GM13977 (cell line): Measurements from ENCODE around the gene FANCG.

Source experiments
- DNase-seq: peaks from one replicate; pipeline ENCODE4 v3.0.0; 2012; ENCODE audit warnings: low spot score
- CTCF ChIP-seq: IDR thresholded peaks from 2 replicates; pipeline ENCODE4 v1.5.1; 2012; ENCODE audit warnings: mild to moderate bottlenecking, control low read depth; ENCODE audit not compliant: insufficient read depth; ENCODE audit errors: extremely low read depth, missing control alignments
- in situ Hi-C: fragments of 300-500 bp; cut with MboI; formaldehyde crosslinking; loops from one replicate; pipeline ENCODE4 v1.12.0; 2022; ENCODE audit warnings: low sequenced_read_pairs, low pct_unique_long_range_greater_than_20kb, mixed read lengths, inconsistent platforms; ENCODE audit not compliant: unreplicated experiment

FANCG gene

GRCh38 chr9:35102769-35103659 lies 23.3 kb upstream of the FANCG start, which contains the start of gene STOML2:
TSS of gene STOML2 (minus strand) at chr9:35103131. CDS start at chr9:35103094, 37 bp downstream.
- peak; percentile 96 for DNase-seq
- no peak for TF ChIP-seq CTCF
- in situ Hi-C loops = no loop called here

DNA sequence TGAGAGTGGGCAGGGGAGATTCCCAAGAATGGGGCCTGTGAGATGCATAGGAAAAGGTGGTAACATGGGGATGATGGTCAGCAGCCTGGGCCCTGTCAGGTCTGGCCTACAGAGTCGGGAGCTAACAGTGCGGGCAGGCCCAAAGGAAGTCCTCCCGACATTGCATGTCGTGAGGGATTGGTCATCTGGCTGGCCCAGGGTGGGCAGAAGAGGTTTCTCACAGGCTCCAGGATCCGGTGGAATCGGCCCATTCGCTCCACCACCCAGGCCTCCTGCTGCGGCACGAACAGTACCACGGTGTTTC lies 22.7 kb upstream of the FANCG start:
- no peak for DNase-seq
- no peak for TF ChIP-seq CTCF
- in situ Hi-C loops = no loop called here

DNA sequence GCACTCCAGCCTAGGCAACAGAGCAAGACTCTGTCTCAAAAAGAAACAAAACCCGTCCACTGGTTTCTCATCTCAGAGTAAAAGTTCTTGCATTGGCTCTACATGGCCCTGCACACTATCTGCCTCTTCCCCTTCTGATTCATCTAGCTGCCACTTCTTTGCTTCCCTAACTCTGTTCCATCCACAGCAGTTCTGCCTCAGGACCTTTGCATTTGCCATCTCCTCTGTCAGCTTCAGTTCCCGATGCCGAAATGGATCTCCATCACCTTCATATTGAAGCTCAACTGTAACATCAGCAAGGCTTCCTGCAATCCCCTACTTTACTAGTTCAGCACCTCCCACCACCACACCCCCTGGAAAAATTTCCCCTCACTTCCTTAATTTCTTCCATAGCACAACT lies 17.8 kb upstream of the FANCG start:
- no peak for TF ChIP-seq CTCF
- no peak for DNase-seq
- in situ Hi-C loops = no loop called here

- TF ChIP-seq CTCF = peak; percentile 98
- DNase-seq = peak; percentile 90
- in situ Hi-C loops = no loop called here
Measured at GRCh38 chr9:35096035-35096849, 16.5 kb upstream of the FANCG start, which contains the start of gene PIGO. TSS of gene PIGO (minus strand) at chr9:35096591. CDS start at chr9:35095565, 1,026 bp downstream.

DNA sequence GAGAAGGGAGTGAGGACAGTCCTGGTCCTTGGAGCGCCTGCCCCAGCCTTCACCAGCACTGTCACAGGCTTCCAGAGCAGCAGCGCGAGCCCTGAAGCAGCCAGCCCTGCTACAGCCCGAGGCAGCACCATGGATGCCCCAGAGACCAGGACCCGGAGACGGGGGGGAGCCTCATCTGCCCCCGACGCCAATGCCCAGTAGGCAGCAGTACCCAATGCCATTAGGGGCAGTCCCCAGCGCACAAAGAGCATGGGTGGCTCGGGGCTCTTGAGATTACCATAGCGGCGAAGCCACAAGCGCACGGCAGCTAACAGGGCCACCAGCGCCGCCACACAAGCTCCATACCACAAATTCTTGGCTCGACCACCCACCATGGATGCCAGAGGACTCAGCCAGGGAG lies 11.8 kb upstream of the FANCG start:
- no peak for DNase-seq
- in situ Hi-C loops = no loop called here
- TF ChIP-seq CTCF = no peak

DNA sequence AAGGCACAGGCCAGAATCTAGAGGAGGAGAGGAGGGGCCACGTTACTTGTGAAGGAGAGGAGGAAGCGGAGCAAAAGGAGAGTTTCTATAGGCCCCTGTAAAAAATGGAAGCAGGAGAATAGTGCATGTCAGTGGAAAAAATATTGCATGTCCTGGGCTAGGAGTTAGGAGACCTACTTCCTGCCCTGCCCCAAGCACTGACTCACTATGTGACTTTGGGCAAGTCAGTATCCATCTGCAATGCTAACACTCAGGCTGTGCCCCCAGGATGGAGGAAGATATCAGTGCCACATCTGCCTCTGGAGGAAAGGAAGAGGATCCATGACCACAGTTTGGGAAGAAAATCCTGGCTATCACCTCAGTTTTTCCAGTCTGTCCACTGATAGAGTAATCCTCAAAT lies 9.7 kb upstream of the FANCG start:
- no peak for DNase-seq
- in situ Hi-C loops = no loop called here
- TF ChIP-seq CTCF = no peak
